T follicular helper cell (primary cell): ENCODE measurements around the gene NAALADL2.
"Not testable (repeated sequence)": the region's sequence is repeated elsewhere in the genome, so short reads cannot be mapped to it uniquely, and the experiment has no call there.

ENCODE experiments used
- DNase-seq: peaks from one replicate; pipeline ENCODE4 v3.0.0-alpha.2; 2020; ENCODE audit warnings: low read depth

The NAALADL2 gene

GRCh38 chr3:175266478-175266877 is 407.3 kb downstream of the NAALADL2 start:
- no peak for DNase-seq

- no peak for DNase-seq
Observed at GRCh38 chr3:175267121-175267531, 408.0 kb downstream of the NAALADL2 start.

- DNase-seq, result no peak
Observed at GRCh38 chr3:175267561-175267960, 408.4 kb downstream of the NAALADL2 start.

GRCh38 chr3:175269394-175269793 is 410.3 kb downstream of the NAALADL2 start:
- DNase-seq, result no peak

GRCh38 chr3:175270198-175270837 is 411.2 kb downstream of the NAALADL2 start:
- no peak for DNase-seq

- DNase-seq, result no peak
Observed at GRCh38 chr3:175270866-175271265, 411.7 kb downstream of the NAALADL2 start.

GRCh38 chr3:175271465-175271864 is 412.3 kb downstream of the NAALADL2 start:
- not testable (repeated sequence) for DNase-seq

GRCh38 chr3:175272392-175272791 is 413.3 kb downstream of the NAALADL2 start:
- DNase-seq, result no peak

GRCh38 chr3:175273573-175273972 is 414.4 kb downstream of the NAALADL2 start:
- no peak for DNase-seq

GRCh38 chr3:175274056-175274455 is 414.9 kb downstream of the NAALADL2 start:
- no peak for DNase-seq

GRCh38 chr3:175274474-175275218 is 415.5 kb downstream of the NAALADL2 start:
- no peak for DNase-seq

GRCh38 chr3:175278680-175279079 is 419.5 kb downstream of the NAALADL2 start:
- no peak for DNase-seq

GRCh38 chr3:175279457-175279856 is 420.3 kb downstream of the NAALADL2 start:
- no peak for DNase-seq

- DNase-seq, result no peak
Observed at GRCh38 chr3:175279911-175280310, 420.8 kb downstream of the NAALADL2 start.

GRCh38 chr3:175287361-175287963 is 428.3 kb downstream of the NAALADL2 start:
- DNase-seq, result no peak

GRCh38 chr3:175288621-175289020 is 429.5 kb downstream of the NAALADL2 start:
- DNase-seq, result no peak

- DNase-seq, result no peak
Observed at GRCh38 chr3:175294793-175295192, 435.7 kb downstream of the NAALADL2 start.

GRCh38 chr3:175295248-175296130 is 436.4 kb downstream of the NAALADL2 start:
- DNase-seq, result no peak

- DNase-seq, result no peak
Observed at GRCh38 chr3:175297216-175297615, 438.1 kb downstream of the NAALADL2 start.

GRCh38 chr3:175301741-175302140 is 442.6 kb downstream of the NAALADL2 start:
- no peak for DNase-seq

- no peak for DNase-seq
Observed at GRCh38 chr3:175304404-175304803, 445.3 kb downstream of the NAALADL2 start.

- no peak for DNase-seq
Observed at GRCh38 chr3:175307642-175308041, 448.5 kb downstream of the NAALADL2 start.
